Measurements from ENCODE around the gene ATG2A. TPM values are rescaled to one million over a fixed set of nuclear protein-coding genes. Genes with fewer than 3 reads are reported as not detected.
A peak's percentile ranks its signal among the peaks of the same experiment; 100 is the strongest.

The ATG2A gene
- total and polyA plus RNA-seq, 2 of the 8 experiments (the other 6 are each of a cell fraction or from before 2014, with no cell fraction given) = 12.1 to 22.1 TPM

DNA sequence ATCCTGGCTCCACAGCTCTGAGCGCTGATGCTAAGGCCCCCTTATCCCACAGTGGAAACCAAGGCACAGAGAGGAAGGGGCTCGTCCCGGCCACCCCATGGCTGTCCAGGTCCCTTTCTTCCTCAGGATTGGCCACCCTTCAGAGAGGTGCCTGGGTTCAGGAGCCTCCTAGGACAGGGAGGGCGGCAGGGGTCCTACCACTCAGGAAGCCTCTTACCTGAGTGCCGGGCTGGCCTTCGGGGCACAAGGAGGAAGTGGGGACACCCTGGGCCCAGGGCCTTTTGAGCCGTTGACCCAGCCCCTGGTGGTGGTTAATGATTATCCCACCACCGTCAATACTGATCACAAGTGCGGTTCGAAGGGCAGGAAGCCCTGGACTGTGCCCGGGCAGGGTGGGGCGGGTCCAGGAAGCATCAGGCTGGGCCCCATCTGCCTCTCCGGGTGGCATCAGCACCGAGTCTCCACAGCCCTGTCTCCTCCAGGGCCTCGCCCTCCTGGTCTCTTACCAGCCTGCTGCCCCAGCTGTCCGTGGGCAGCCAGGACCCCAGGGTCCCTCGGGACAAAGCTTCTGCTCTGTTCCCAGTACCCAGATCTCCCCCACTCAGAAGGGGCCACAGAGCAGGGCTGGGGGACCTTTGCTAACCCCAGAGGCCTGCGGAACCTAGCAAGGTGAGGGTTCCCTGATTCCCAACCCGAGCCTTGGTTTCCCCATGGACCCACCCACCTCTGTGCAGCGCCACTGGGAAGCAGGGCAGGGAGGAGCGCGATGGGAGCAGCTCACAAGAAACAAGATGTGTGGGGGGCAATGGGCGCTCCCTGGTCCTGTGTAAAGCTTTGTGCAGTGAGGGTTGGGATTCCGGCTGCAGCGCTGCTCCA is 23.6 kb downstream of the ATG2A start:
- no peaks in the 10 kb centered on the region for H3K79me1 ChIP-seq (ENCODE audit: low read depth, low read length)
- FAIRE-seq = no peak
- WGBS, 2 experiments (ENCODE audit: extremely low coverage in 1 of 2, insufficient coverage in 1 of 2, insufficient read length in 1 of 2, insufficient replicate concordance in 2 of 2, low coverage in 1 of 2, low lambda C conversion rate in 2 of 2, missing lambda C conversion rate in 1 of 2) = 86% methylated on average over 22 of the region's 25 CpGs; no CpG with 5 or more reads in 1 of the 2 experiments

More for the DNA sequence above, 23.6 kb downstream of the ATG2A start:
- peaks cover 0 to 8% (median under 1%) of the 10 kb centered on the region in 4 experiments; a peak in 3 of 8 replicates for H3K36me3 ChIP-seq (ENCODE audit: control insufficient read depth in 2 of 4, insufficient read depth in 4 of 4, low read length in 3 of 4)
- DNase-seq (ENCODE audit: low read depth in 1 of 2, low spot score in 2 of 2) = no peak
- H2BK120ac ChIP-seq (replicated peaks; ENCODE audit: low read depth, low read length) = no peak overlapping the region
- CTCF ChIA-PET (ENCODE audit: partially characterized antibody) = interaction anchor here (0.5 to 32.2 kb wide), 23 partner anchors 9 to 300 kb away, joined by 3 to 1058 read pairs (median 4); partner anchors contain the start of genes BATF2, CDC42BPG, EHD1 and MAJIN
- H3K9ac ChIP-seq (replicated peaks in 1 of 4; ENCODE audit: extremely low read depth in 1 of 4, low read depth in 3 of 4, low read length in 3 of 4) = no peak overlapping the region; a peak in 1 of 7 replicates
- no peak overlapping the region for H3K27ac ChIP-seq (ENCODE audit: low read depth, low read length)
- no peak overlapping the region; the same call in 1 of the 2 replicates for H2BK5ac ChIP-seq (ENCODE audit: low read depth, low read length)
- H3K9me3 ChIP-seq (ENCODE audit: insufficient read depth in 2 of 2, low read depth in 1 of 2, low read length in 1 of 2) = no peaks in the 10 kb centered on the region
- no peaks in the 10 kb centered on the region for H3K79me2 ChIP-seq (ENCODE audit: control insufficient read depth in 1 of 2, insufficient read depth in 2 of 2, low read length in 2 of 2)
- POLR2A ChIA-PET (ENCODE audit: partially characterized antibody) = interaction anchor here (1.1 to 24.6 kb wide), 6 partner anchors 13 to 115 kb away, joined by 3 to 408 read pairs (median 5); partner anchors contain the start of genes EHD1 and SF1
- H4K91ac ChIP-seq (replicated peaks; ENCODE audit: insufficient read length, low read length) = no peak overlapping the region
- no peak overlapping the region for H2BK12ac ChIP-seq (ENCODE audit: low read depth, low read length)
- H3K4me3 ChIP-seq (ENCODE audit: extremely low read depth in 1 of 4, insufficient read depth in 2 of 4, low read depth in 3 of 4, low read length in 4 of 4) = no peak overlapping the region
- no peak overlapping the region for H4K5ac ChIP-seq (ENCODE audit: insufficient read length, low read depth, low read length)
- H3K4me2 ChIP-seq (ENCODE audit: insufficient read depth in 1 of 2, low read depth in 2 of 2, low read length in 2 of 2) = no peak overlapping the region
- no peak overlapping the region for H3K23ac ChIP-seq (ENCODE audit: insufficient read length)
- no peak overlapping the region for H3K4ac ChIP-seq (replicated peaks; ENCODE audit: insufficient read length, low read depth, low read length)
- TF ChIP-seq CHD1 (IDR thresholded peaks at IDR 0.05; ENCODE audit: low read depth, low read length) = no peak
- TF ChIP-seq, protein P1, sequence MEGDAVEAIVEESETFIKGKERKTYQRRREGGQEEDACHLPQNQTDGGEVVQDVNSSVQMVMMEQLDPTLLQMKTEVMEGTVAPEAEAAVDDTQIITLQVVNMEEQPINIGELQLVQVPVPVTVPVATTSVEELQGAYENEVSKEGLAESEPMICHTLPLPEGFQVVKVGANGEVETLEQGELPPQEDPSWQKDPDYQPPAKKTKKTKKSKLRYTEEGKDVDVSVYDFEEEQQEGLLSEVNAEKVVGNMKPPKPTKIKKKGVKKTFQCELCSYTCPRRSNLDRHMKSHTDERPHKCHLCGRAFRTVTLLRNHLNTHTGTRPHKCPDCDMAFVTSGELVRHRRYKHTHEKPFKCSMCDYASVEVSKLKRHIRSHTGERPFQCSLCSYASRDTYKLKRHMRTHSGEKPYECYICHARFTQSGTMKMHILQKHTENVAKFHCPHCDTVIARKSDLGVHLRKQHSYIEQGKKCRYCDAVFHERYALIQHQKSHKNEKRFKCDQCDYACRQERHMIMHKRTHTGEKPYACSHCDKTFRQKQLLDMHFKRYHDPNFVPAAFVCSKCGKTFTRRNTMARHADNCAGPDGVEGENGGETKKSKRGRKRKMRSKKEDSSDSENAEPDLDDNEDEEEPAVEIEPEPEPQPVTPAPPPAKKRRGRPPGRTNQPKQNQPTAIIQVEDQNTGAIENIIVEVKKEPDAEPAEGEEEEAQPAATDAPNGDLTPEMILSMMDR (IDR thresholded peaks at IDR 0.05; ENCODE audit: control extremely low read depth in 1 of 3, insufficient read depth in 1 of 3, low read depth in 1 of 3, low read length in 3 of 3) = peak in 1 of 3 experiments; percentile 14; a peak in 1 of 4 replicates
- no peak overlapping the region for H3K18ac ChIP-seq (ENCODE audit: extremely low read depth, low read length)
- peak overlapping the region; percentile 75; the same call in 1 of the 2 replicates for H4K8ac ChIP-seq (ENCODE audit: extremely low read depth, insufficient read depth, low read length)
- no peaks in the 10 kb centered on the region for H3K27me3 ChIP-seq (replicated peaks in 1 of 4; ENCODE audit: control insufficient read depth in 3 of 4, extremely low read depth in 1 of 4, insufficient read depth in 3 of 4, low read length in 3 of 4)
- no peak overlapping the region for H3K14ac ChIP-seq (ENCODE audit: insufficient read length)
- H2AFZ ChIP-seq (ENCODE audit: low read length) = no peak overlapping the region
- H2AK5ac ChIP-seq (ENCODE audit: low read depth, low read length) = 0 out of 2 replicates have a peak overlapping the region, but pooled peaks have one; percentile 1
- no peaks in the 10 kb centered on the region for H3K23me2 ChIP-seq (ENCODE audit: low read depth, low read length)
- no peak overlapping the region for H3K56ac ChIP-seq (replicated peaks; ENCODE audit: insufficient read length, low read depth, low read length)
- H2BK20ac ChIP-seq (ENCODE audit: low read length) = no peak overlapping the region
- peaks cover 0 to 7% (median 3%) of the 10 kb centered on the region in 4 experiments; a peak in 4 of 7 replicates for H3K4me1 ChIP-seq (replicated peaks in 1 of 4; ENCODE audit: control insufficient read depth in 3 of 4, insufficient read depth in 4 of 4, low read length in 3 of 4)
- peaks cover 0 to 2% of the 10 kb centered on the region in 2 experiments for H4K20me1 ChIP-seq (replicated peaks in 1 of 2; ENCODE audit: control insufficient read depth in 1 of 2, insufficient read depth in 2 of 2, low read length in 2 of 2)
- H2BK15ac ChIP-seq (ENCODE audit: low read length) = no peak overlapping the region
